ENCODE measurements around the gene REV3L.
"Not testable (repeated sequence)": the region's sequence is repeated elsewhere in the genome, so short reads cannot be mapped to it uniquely, and the experiment has no call there.

The REV3L gene

GRCh38 chr6:111507219-111507618 lies 24.2 kb upstream of the REV3L start:
- H3K9me3 Mint-ChIP-seq; H3K27ac Mint-ChIP-seq; H3K4me3 Mint-ChIP-seq; H3K4me1 Mint-ChIP-seq (ENCODE audit: low read depth); H3K27me3 Mint-ChIP-seq: not testable (repeated sequence)
- H3K36me3 Mint-ChIP-seq (ENCODE audit: low read depth), result peaks cover 21% of the 10 kb centered on the region

- H3K4me1 Mint-ChIP-seq (ENCODE audit: low read depth); H3K27me3 Mint-ChIP-seq; H3K9me3 Mint-ChIP-seq; H3K4me3 Mint-ChIP-seq; H3K27ac Mint-ChIP-seq: not testable (repeated sequence)
- H3K36me3 Mint-ChIP-seq (ENCODE audit: low read depth), result peaks cover 25% of the 10 kb centered on the region
These were observed 22.5 kb upstream of the REV3L start for GRCh38 chr6:111505498-111505897.

GRCh38 chr6:111503660-111504059 lies 20.6 kb upstream of the REV3L start:
- Mint-ChIP-seq H3K4me3 (no peak overlapping the region), H3K36me3 (ENCODE audit: low read depth) (peaks cover 25% of the 10 kb centered on the region), H3K27me3 (no peaks in the 10 kb centered on the region), H3K9me3 (no peaks in the 10 kb centered on the region), H3K4me1 (ENCODE audit: low read depth) (peaks cover 6% of the 10 kb centered on the region), H3K27ac (no peak overlapping the region)

- Mint-ChIP-seq H3K27me3 (no peaks in the 10 kb centered on the region), H3K27ac (no peak overlapping the region), H3K9me3 (no peaks in the 10 kb centered on the region), H3K4me1 (ENCODE audit: low read depth) (peaks cover 6% of the 10 kb centered on the region), H3K4me3 (no peak overlapping the region), H3K36me3 (ENCODE audit: low read depth) (peaks cover 25% of the 10 kb centered on the region)
These were observed 20.2 kb upstream of the REV3L start for GRCh38 chr6:111503194-111503593.

GRCh38 chr6:111502154-111502553 lies 19.1 kb upstream of the REV3L start:
- peaks cover 25% of the 10 kb centered on the region for H3K36me3 Mint-ChIP-seq (ENCODE audit: low read depth)
- H3K27me3 Mint-ChIP-seq, result no peaks in the 10 kb centered on the region
- H3K9me3 Mint-ChIP-seq, result no peaks in the 10 kb centered on the region
- no peak overlapping the region for H3K4me3 Mint-ChIP-seq
- H3K27ac Mint-ChIP-seq, result no peak overlapping the region
- peaks cover 6% of the 10 kb centered on the region for H3K4me1 Mint-ChIP-seq (ENCODE audit: low read depth)

- Mint-ChIP-seq H3K27ac (no peak overlapping the region), H3K36me3 (ENCODE audit: low read depth) (peaks cover 14% of the 10 kb centered on the region), H3K27me3 (no peaks in the 10 kb centered on the region)
These were observed 16.3 kb upstream of the REV3L start for GRCh38 chr6:111499269-111499793.

GRCh38 chr6:111494951-111495635 lies 12.1 kb upstream of the REV3L start:
- no peaks in the 10 kb centered on the region for H3K27me3 Mint-ChIP-seq
- H3K9me3 Mint-ChIP-seq, result no peaks in the 10 kb centered on the region
- no peak overlapping the region for H3K4me3 Mint-ChIP-seq
- peaks cover 3% of the 10 kb centered on the region for H3K4me1 Mint-ChIP-seq (ENCODE audit: low read depth)
- H3K36me3 Mint-ChIP-seq (ENCODE audit: low read depth), result peaks cover 16% of the 10 kb centered on the region
- H3K27ac Mint-ChIP-seq, result no peak overlapping the region

More at GRCh38 chr6:111499269-111499793, 16.3 kb upstream of the REV3L start:
- H3K4me1 Mint-ChIP-seq (ENCODE audit: low read depth), result peaks cover 4% of the 10 kb centered on the region
- H3K4me3 Mint-ChIP-seq, result no peak overlapping the region
- H3K9me3 Mint-ChIP-seq, result no peaks in the 10 kb centered on the region

GRCh38 chr6:111492499-111492898 lies 9.5 kb upstream of the REV3L start:
- no peaks in the 10 kb centered on the region for H3K9me3 Mint-ChIP-seq
- peaks cover 14% of the 10 kb centered on the region for H3K4me1 Mint-ChIP-seq (ENCODE audit: low read depth)
- peaks cover 30% of the 10 kb centered on the region for H3K36me3 Mint-ChIP-seq (ENCODE audit: low read depth)
- no peak overlapping the region for H3K27ac Mint-ChIP-seq
- H3K4me3 Mint-ChIP-seq, result no peak overlapping the region
- no peaks in the 10 kb centered on the region for H3K27me3 Mint-ChIP-seq

- no peak overlapping the region for H3K4me3 Mint-ChIP-seq
- peaks cover 37% of the 10 kb centered on the region for H3K36me3 Mint-ChIP-seq (ENCODE audit: low read depth)
- no peak overlapping the region for H3K27ac Mint-ChIP-seq
- H3K9me3 Mint-ChIP-seq, result no peaks in the 10 kb centered on the region
- H3K4me1 Mint-ChIP-seq (ENCODE audit: low read depth), result peaks cover 34% of the 10 kb centered on the region
- H3K27me3 Mint-ChIP-seq, result no peaks in the 10 kb centered on the region
These were observed 7.0 kb upstream of the REV3L start for GRCh38 chr6:111490067-111490466.

- Mint-ChIP-seq H3K4me3 (peak overlapping the region; percentile 15), H3K27me3 (no peaks in the 10 kb centered on the region), H3K27ac (peak overlapping the region; percentile 77), H3K4me1 (ENCODE audit: low read depth) (peaks cover 44% of the 10 kb centered on the region), H3K9me3 (no peaks in the 10 kb centered on the region), H3K36me3 (ENCODE audit: low read depth) (peaks cover 35% of the 10 kb centered on the region)
These were observed 4.6 kb upstream of the REV3L start for GRCh38 chr6:111487661-111488060.

GRCh38 chr6:111486921-111487320 lies 3.9 kb upstream of the REV3L start:
- Mint-ChIP-seq H3K9me3 (no peaks in the 10 kb centered on the region), H3K4me3 (peak overlapping the region; percentile 21), H3K4me1 (ENCODE audit: low read depth) (peaks cover 45% of the 10 kb centered on the region), H3K36me3 (ENCODE audit: low read depth) (peaks cover 37% of the 10 kb centered on the region), H3K27ac (peak overlapping the region; percentile 76), H3K27me3 (no peaks in the 10 kb centered on the region)

- peak overlapping the region; percentile 21 for H3K4me3 Mint-ChIP-seq
- H3K27ac Mint-ChIP-seq, result peak overlapping the region; percentile 76
- H3K36me3 Mint-ChIP-seq (ENCODE audit: low read depth), result peaks cover 38% of the 10 kb centered on the region
- H3K27me3 Mint-ChIP-seq, result no peaks in the 10 kb centered on the region
- H3K9me3 Mint-ChIP-seq, result no peaks in the 10 kb centered on the region
- peaks cover 50% of the 10 kb centered on the region for H3K4me1 Mint-ChIP-seq (ENCODE audit: low read depth)
These were observed 3.5 kb upstream of the REV3L start for GRCh38 chr6:111486475-111486874.

GRCh38 chr6:111485342-111485741 lies 2.3 kb upstream of the REV3L start:
- Mint-ChIP-seq H3K9me3 (no peaks in the 10 kb centered on the region), H3K27me3 (no peaks in the 10 kb centered on the region), H3K36me3 (ENCODE audit: low read depth) (peaks cover 38% of the 10 kb centered on the region), H3K4me3 (peak overlapping the region; percentile 40), H3K27ac (no peak overlapping the region), H3K4me1 (ENCODE audit: low read depth) (peaks cover 54% of the 10 kb centered on the region)

GRCh38 chr6:111484633-111484930 lies 1.6 kb upstream of the REV3L start:
- Mint-ChIP-seq H3K4me1 (ENCODE audit: low read depth) (peaks cover 54% of the 10 kb centered on the region), H3K4me3 (peak overlapping the region; percentile 98)

GRCh38 chr6:111483736-111484632 lies 966 bp upstream of the REV3L start:
- H3K27me3 Mint-ChIP-seq, result no peaks in the 10 kb centered on the region
- peak overlapping the region; percentile 98 for H3K4me3 Mint-ChIP-seq
- peaks cover 56% of the 10 kb centered on the region for H3K4me1 Mint-ChIP-seq (ENCODE audit: low read depth)
- peaks cover 35% of the 10 kb centered on the region for H3K36me3 Mint-ChIP-seq (ENCODE audit: low read depth)
- H3K27ac Mint-ChIP-seq, result peak overlapping the region; percentile 99
- H3K9me3 Mint-ChIP-seq, result no peaks in the 10 kb centered on the region

More at GRCh38 chr6:111484633-111484930, 1.6 kb upstream of the REV3L start:
- Mint-ChIP-seq H3K9me3 (no peaks in the 10 kb centered on the region), H3K27ac (peak overlapping the region; percentile 99), H3K36me3 (ENCODE audit: low read depth) (peaks cover 35% of the 10 kb centered on the region), H3K27me3 (no peaks in the 10 kb centered on the region)
